Loucy (cell line): ENCODE data around the gene TM6SF1.
"Not testable (repeated sequence)": the region's sequence is repeated elsewhere in the genome, so short reads cannot be mapped to it uniquely, and the experiment has no call there.

Experiments used
- H2AFZ ChIP-seq: fragments of 200-600 bp; sonication (generic); 2 replicates; pipeline ENCODE4 v1.6.0; 2016; ENCODE audit warnings: antibody characterized with exemption, mild to moderate bottlenecking, low read length, moderate library complexity
- H3F3A ChIP-seq: fragments of 200-600 bp; 2 replicates; pipeline ENCODE4 v1.6.0; 2016; ENCODE audit warnings: antibody characterized with exemption, low read depth, mild to moderate bottlenecking
- H3K27me3 ChIP-seq: fragments of 200-600 bp; sonication (generic); 2 replicates; pipeline ENCODE4 v1.6.1; 2014; ENCODE audit warnings: low read length, mild to moderate bottlenecking; ENCODE audit not compliant: insufficient read depth, poor library complexity, severe bottlenecking
- H3K36me3 ChIP-seq: fragments of 200-600 bp; sonication (generic); 2 replicates; pipeline ENCODE4 v1.6.1; 2016; ENCODE audit warnings: low read length; ENCODE audit not compliant: insufficient read depth
- H3K4me1 ChIP-seq: fragments of 200-600 bp; sonication (generic); 2 replicates; pipeline ENCODE4 v1.5.1; 2014; ENCODE audit warnings: low read length, mild to moderate bottlenecking; ENCODE audit not compliant: insufficient read depth, poor library complexity, severe bottlenecking
- H3K4me2 ChIP-seq: fragments of 200-600 bp; sonication (generic); 2 replicates; pipeline ENCODE4 v1.6.0; 2014; ENCODE audit warnings: antibody characterized with exemption, low read length, low read depth, mild to moderate bottlenecking; ENCODE audit not compliant: poor library complexity, severe bottlenecking
- H3K4me3 ChIP-seq: fragments of 200-600 bp; sonication (generic); 2 replicates; pipeline ENCODE4 v1.5.1; 2014; ENCODE audit warnings: low read length, mild to moderate bottlenecking, mixed read lengths; ENCODE audit not compliant: poor library complexity, severe bottlenecking
- H3K79me2 ChIP-seq: fragments of 200-600 bp; sonication (generic); 2 replicates; pipeline ENCODE4 v1.6.1; 2014; ENCODE audit warnings: low read length; ENCODE audit not compliant: insufficient read depth
- H3K9ac ChIP-seq: fragments of 200-600 bp; sonication (generic); 2 replicates; pipeline ENCODE4 v1.6.0; 2014; ENCODE audit warnings: mild to moderate bottlenecking, low read depth, low read length, moderate library complexity; ENCODE audit not compliant: poor library complexity, severe bottlenecking
- H3K9me2 ChIP-seq: fragments of 200-600 bp; sonication (generic); replicated peaks from 2 replicates; pipeline ENCODE4 v1.6.1; 2016; ENCODE audit warnings: low read depth, low read length, mixed read lengths
- H3K9me3 ChIP-seq: fragments of 200-600 bp; sonication (generic); 2 replicates; pipeline ENCODE4 v1.6.1; 2014; ENCODE audit warnings: mild to moderate bottlenecking, antibody characterized with exemption, low read length, low read depth; ENCODE audit not compliant: insufficient read depth
- H4K20me1 ChIP-seq: fragments of 200-600 bp; sonication (generic); 2 replicates; pipeline ENCODE4 v1.6.0; 2014; ENCODE audit warnings: antibody characterized with exemption, low read length, mild to moderate bottlenecking; ENCODE audit not compliant: insufficient read depth, poor library complexity, severe bottlenecking
- EZH2phosphoT487 ChIP-seq: fragments of 200-600 bp; IDR thresholded peaks from 2 replicates; pipeline ENCODE4 v1.6.1; 2018; ENCODE audit warnings: antibody characterized with exemption, mild to moderate bottlenecking, moderate library complexity, borderline replicate concordance
- TF ChIP-seq, protein P1 (sequence below): fragments of 200-600 bp; sonication (generic); conservative IDR thresholded peaks from 2 replicates; pipeline ENCODE4 v1.5.1; 2014; ENCODE audit warnings: mild to moderate bottlenecking, antibody characterized with exemption, low read length

TM6SF1 gene

DNA sequence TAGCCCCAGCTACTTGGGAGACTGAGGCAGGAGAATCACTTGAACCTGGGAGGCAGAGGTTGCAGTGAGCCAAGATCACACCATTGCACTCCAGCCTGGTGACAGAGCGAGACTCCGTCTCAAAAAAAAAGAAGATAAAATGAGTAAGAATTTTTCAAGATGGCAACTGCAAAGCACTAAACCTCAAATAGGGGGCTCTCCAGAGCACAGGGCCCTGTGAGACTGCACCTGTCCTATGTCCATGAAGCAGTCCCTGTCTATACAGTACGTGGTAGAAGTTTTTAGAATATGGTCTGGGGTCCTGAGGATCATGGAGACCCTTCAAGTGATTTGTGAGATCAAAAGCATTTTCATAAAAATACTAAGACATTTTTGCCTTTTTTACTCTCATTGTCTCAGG is 22.0 kb upstream of the TM6SF1 start:
- not testable (repeated sequence) for H3K9ac ChIP-seq, H3K36me3 ChIP-seq, H4K20me1 ChIP-seq, H3K9me2 ChIP-seq, H3F3A ChIP-seq, H2AFZ ChIP-seq, H3K4me1 ChIP-seq, H3K9me3 ChIP-seq, H3K79me2 ChIP-seq, H3K4me3 ChIP-seq, H3K4me2 ChIP-seq, H3K27me3 ChIP-seq
- TF ChIP-seq, protein P1, sequence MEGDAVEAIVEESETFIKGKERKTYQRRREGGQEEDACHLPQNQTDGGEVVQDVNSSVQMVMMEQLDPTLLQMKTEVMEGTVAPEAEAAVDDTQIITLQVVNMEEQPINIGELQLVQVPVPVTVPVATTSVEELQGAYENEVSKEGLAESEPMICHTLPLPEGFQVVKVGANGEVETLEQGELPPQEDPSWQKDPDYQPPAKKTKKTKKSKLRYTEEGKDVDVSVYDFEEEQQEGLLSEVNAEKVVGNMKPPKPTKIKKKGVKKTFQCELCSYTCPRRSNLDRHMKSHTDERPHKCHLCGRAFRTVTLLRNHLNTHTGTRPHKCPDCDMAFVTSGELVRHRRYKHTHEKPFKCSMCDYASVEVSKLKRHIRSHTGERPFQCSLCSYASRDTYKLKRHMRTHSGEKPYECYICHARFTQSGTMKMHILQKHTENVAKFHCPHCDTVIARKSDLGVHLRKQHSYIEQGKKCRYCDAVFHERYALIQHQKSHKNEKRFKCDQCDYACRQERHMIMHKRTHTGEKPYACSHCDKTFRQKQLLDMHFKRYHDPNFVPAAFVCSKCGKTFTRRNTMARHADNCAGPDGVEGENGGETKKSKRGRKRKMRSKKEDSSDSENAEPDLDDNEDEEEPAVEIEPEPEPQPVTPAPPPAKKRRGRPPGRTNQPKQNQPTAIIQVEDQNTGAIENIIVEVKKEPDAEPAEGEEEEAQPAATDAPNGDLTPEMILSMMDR, result peak; percentile 24

DNA sequence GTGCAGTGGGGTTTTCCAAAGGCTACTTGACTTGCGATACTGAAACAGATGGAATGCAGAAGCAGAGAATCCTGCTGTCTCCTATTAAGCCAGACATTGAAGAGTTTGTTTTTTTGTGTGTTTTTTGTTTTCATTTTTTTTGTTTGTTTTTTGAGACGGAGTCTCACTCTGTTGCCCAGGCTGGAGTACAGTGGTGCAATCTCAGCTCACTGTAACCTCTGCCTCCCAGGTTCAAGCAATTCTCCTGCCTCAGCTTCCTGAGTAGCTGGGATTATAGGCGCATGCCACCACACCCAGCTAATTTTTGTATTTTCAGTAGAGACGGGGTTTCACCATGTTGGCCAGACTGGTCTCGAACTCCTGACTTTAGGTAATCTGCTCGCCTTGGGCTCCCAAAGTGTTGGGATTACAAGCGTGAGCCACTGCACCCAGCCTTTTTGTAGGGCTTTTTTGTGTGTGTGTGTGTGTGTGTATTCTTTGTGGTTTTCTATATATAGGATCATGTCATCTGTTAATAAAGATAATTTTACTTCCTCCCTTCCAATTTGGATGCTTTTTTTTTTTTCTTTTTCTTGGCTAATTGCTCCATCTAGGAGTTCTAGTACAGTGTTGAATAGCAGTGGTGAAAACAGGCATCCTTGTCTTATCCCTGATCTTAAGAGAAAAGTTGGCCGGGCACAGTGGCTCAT is 21.4 kb upstream of the TM6SF1 start:
- not testable (repeated sequence) for H3K9me3 ChIP-seq, H3K9me2 ChIP-seq, H3K9ac ChIP-seq, H2AFZ ChIP-seq, H3K79me2 ChIP-seq, H3F3A ChIP-seq, H3K36me3 ChIP-seq, H3K27me3 ChIP-seq, H3K4me3 ChIP-seq, H3K4me2 ChIP-seq, H4K20me1 ChIP-seq, H3K4me1 ChIP-seq

GRCh38 chr15:83087576-83087975 is 19.9 kb upstream of the TM6SF1 start:
- no peak for TF ChIP-seq EZH2phosphoT487
- TF ChIP-seq, protein P1, result no peak
- H3K9ac ChIP-seq, result no peak overlapping the region
- H4K20me1 ChIP-seq, result no peaks in the 10 kb centered on the region
- no peaks in the 10 kb centered on the region for H3K9me3 ChIP-seq
- peaks cover 8% of the 10 kb centered on the region for H3K4me1 ChIP-seq
- H2AFZ ChIP-seq, result no peak overlapping the region
- no peaks in the 10 kb centered on the region for H3K36me3 ChIP-seq
- no peaks in the 10 kb centered on the region for H3K27me3 ChIP-seq
- no peak overlapping the region for H3K4me2 ChIP-seq
- no peaks in the 10 kb centered on the region for H3K9me2 ChIP-seq
- no peaks in the 10 kb centered on the region for H3F3A ChIP-seq
- no peak overlapping the region for H3K4me3 ChIP-seq
- no peaks in the 10 kb centered on the region for H3K79me2 ChIP-seq

DNA sequence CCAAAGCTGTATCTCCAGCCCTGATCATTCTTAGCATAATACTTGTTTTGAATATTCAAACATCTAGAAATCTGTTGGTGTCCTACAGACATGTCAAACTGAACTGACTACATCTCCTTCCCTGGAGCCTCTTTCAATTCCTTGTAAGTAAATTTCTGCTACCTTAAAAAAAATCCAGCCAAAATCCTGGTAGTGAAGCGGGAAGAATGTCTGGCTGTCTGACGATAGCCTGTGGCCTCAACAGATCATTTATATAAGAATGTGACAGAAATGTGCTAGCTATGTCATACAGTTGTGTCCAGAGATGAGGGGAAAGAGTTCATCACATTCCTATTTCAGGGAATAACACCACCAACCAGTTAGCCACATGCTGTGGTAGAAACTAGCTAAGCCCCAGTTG is 18.6 kb upstream of the TM6SF1 start:
- Histone ChIP-seq H3K9ac (no peak overlapping the region), H3K4me1 (peaks cover 8% of the 10 kb centered on the region), H3K36me3 (no peaks in the 10 kb centered on the region), H2AFZ (no peak overlapping the region), H3K4me2 (no peak overlapping the region), H3K27me3 (no peaks in the 10 kb centered on the region), H3K4me3 (no peak overlapping the region), H3K9me3 (no peaks in the 10 kb centered on the region), H3K9me2 (no peaks in the 10 kb centered on the region), H3F3A (no peaks in the 10 kb centered on the region), H3K79me2 (no peaks in the 10 kb centered on the region), H4K20me1 (no peaks in the 10 kb centered on the region)
- no peak for TF ChIP-seq EZH2phosphoT487
- TF ChIP-seq, protein P1, result no peak
